Stimulated activated CD8-positive, alpha-beta memory T cell treated with anti-CD3 and anti-CD28 coated beads, Interleukin-12 subunit alpha, Interleukin-12 subunit beta, amount 100 ng/mL, for 4 hours (primary cell): Measurements from ENCODE around the gene LRRC4C.

Source experiments
- DNase-seq: peaks from one replicate; pipeline ENCODE4 v3.0.0-alpha.2; 2020; ENCODE audit warnings: low read depth

Gene LRRC4C

GRCh38 chr11:41414771-41415440, 44.5 kb downstream of the LRRC4C start:
- no peak for DNase-seq

GRCh38 chr11:41413843-41414242, 45.6 kb downstream of the LRRC4C start:
- DNase-seq, result no peak

GRCh38 chr11:41405812-41406211, 53.6 kb downstream of the LRRC4C start:
- no peak for DNase-seq

GRCh38 chr11:41404109-41404508, 55.3 kb downstream of the LRRC4C start:
- no peak for DNase-seq

- no peak for DNase-seq
Observed at GRCh38 chr11:41403458-41403857, 56.0 kb downstream of the LRRC4C start.

GRCh38 chr11:41400819-41401382, 58.6 kb downstream of the LRRC4C start:
- no peak for DNase-seq

- DNase-seq, result no peak
Observed at GRCh38 chr11:41400124-41400523, 59.3 kb downstream of the LRRC4C start.

- DNase-seq, result no peak
Observed at GRCh38 chr11:41399323-41399722, 60.1 kb downstream of the LRRC4C start.

- no peak for DNase-seq
Observed at GRCh38 chr11:41398175-41398574, 61.3 kb downstream of the LRRC4C start.

GRCh38 chr11:41394521-41395195, 64.8 kb downstream of the LRRC4C start:
- no peak for DNase-seq

GRCh38 chr11:41392596-41392995, 66.9 kb downstream of the LRRC4C start:
- no peak for DNase-seq

GRCh38 chr11:41389623-41390130, 69.8 kb downstream of the LRRC4C start:
- DNase-seq, result no peak

- DNase-seq, result no peak
Observed at GRCh38 chr11:41384329-41384728, 75.1 kb downstream of the LRRC4C start.

- DNase-seq, result no peak
Observed at GRCh38 chr11:41383768-41384167, 75.7 kb downstream of the LRRC4C start.

GRCh38 chr11:41382927-41383326, 76.5 kb downstream of the LRRC4C start:
- DNase-seq, result no peak

GRCh38 chr11:41379084-41379483, 80.4 kb downstream of the LRRC4C start:
- no peak for DNase-seq

- no peak for DNase-seq
Observed at GRCh38 chr11:41377709-41378394, 81.6 kb downstream of the LRRC4C start.

- no peak for DNase-seq
Observed at GRCh38 chr11:41351825-41352224, 107.6 kb downstream of the LRRC4C start.

GRCh38 chr11:41346042-41346441, 113.4 kb downstream of the LRRC4C start:
- no peak for DNase-seq

- DNase-seq, result no peak
Observed at GRCh38 chr11:41334007-41334933, 125.2 kb downstream of the LRRC4C start.

GRCh38 chr11:41333357-41333756, 126.1 kb downstream of the LRRC4C start:
- no peak for DNase-seq

- no peak for DNase-seq
Observed at GRCh38 chr11:41328324-41328723, 131.1 kb downstream of the LRRC4C start.
